Measurements from ENCODE around the gene VPS13D.

The VPS13D gene

GRCh38 chr1:12495725-12496124 lies 265.9 kb downstream of the VPS13D start:
- no peaks in the 10 kb centered on the region for H3K9me3 ChIP-seq (ENCODE audit: control insufficient read depth, low read length)
- no peaks in the 10 kb centered on the region for H3K4me1 ChIP-seq (ENCODE audit: control insufficient read depth, insufficient read depth, low read length)
- no peak overlapping the region for H3K9ac ChIP-seq (ENCODE audit: low read length)
- H3K4me3 ChIP-seq (ENCODE audit: low read length), result no peak overlapping the region
- H3K27me3 ChIP-seq (ENCODE audit: control insufficient read depth, insufficient read depth, low read length), result no peaks in the 10 kb centered on the region
- H3K36me3 ChIP-seq (ENCODE audit: control insufficient read depth, insufficient read depth, low read length), result no peaks in the 10 kb centered on the region

- H3K4me3 ChIP-seq (ENCODE audit: low read length), result no peak overlapping the region
- H3K9me3 ChIP-seq (ENCODE audit: control insufficient read depth, low read length), result no peaks in the 10 kb centered on the region
- no peak overlapping the region for H3K9ac ChIP-seq (ENCODE audit: low read length)
- no peaks in the 10 kb centered on the region for H3K27me3 ChIP-seq (ENCODE audit: control insufficient read depth, insufficient read depth, low read length)
- no peaks in the 10 kb centered on the region for H3K4me1 ChIP-seq (ENCODE audit: control insufficient read depth, insufficient read depth, low read length)
- no peaks in the 10 kb centered on the region for H3K36me3 ChIP-seq (ENCODE audit: control insufficient read depth, insufficient read depth, low read length)
These were observed 266.5 kb downstream of the VPS13D start for GRCh38 chr1:12496154-12496961.

GRCh38 chr1:12499539-12500240 lies 269.9 kb downstream of the VPS13D start:
- no peaks in the 10 kb centered on the region for H3K4me1 ChIP-seq (ENCODE audit: control insufficient read depth, insufficient read depth, low read length)

GRCh38 chr1:12501661-12502060 lies 271.8 kb downstream of the VPS13D start:
- H3K9ac ChIP-seq (ENCODE audit: low read length), result no peak overlapping the region

More at GRCh38 chr1:12499539-12500240, 269.9 kb downstream of the VPS13D start:
- no peaks in the 10 kb centered on the region for H3K9me3 ChIP-seq (ENCODE audit: control insufficient read depth, low read length)
- no peaks in the 10 kb centered on the region for H3K36me3 ChIP-seq (ENCODE audit: control insufficient read depth, insufficient read depth, low read length)
- H3K4me3 ChIP-seq (ENCODE audit: low read length), result no peak overlapping the region
- no peaks in the 10 kb centered on the region for H3K27me3 ChIP-seq (ENCODE audit: control insufficient read depth, insufficient read depth, low read length)
- no peak overlapping the region for H3K9ac ChIP-seq (ENCODE audit: low read length)

GRCh38 chr1:12502336-12503109 lies 272.7 kb downstream of the VPS13D start:
- H3K36me3 ChIP-seq (ENCODE audit: control insufficient read depth, insufficient read depth, low read length), result no peaks in the 10 kb centered on the region
- no peak overlapping the region for H3K9ac ChIP-seq (ENCODE audit: low read length)
- H3K9me3 ChIP-seq (ENCODE audit: control insufficient read depth, low read length), result no peaks in the 10 kb centered on the region
- no peaks in the 10 kb centered on the region for H3K27me3 ChIP-seq (ENCODE audit: control insufficient read depth, insufficient read depth, low read length)
- H3K4me1 ChIP-seq (ENCODE audit: control insufficient read depth, insufficient read depth, low read length), result no peaks in the 10 kb centered on the region
- no peak overlapping the region for H3K4me3 ChIP-seq (ENCODE audit: low read length)

More at GRCh38 chr1:12501661-12502060, 271.8 kb downstream of the VPS13D start:
- no peaks in the 10 kb centered on the region for H3K9me3 ChIP-seq (ENCODE audit: control insufficient read depth, low read length)
- H3K27me3 ChIP-seq (ENCODE audit: control insufficient read depth, insufficient read depth, low read length), result no peaks in the 10 kb centered on the region
- H3K4me3 ChIP-seq (ENCODE audit: low read length), result no peak overlapping the region
- H3K4me1 ChIP-seq (ENCODE audit: control insufficient read depth, insufficient read depth, low read length), result no peaks in the 10 kb centered on the region
- no peaks in the 10 kb centered on the region for H3K36me3 ChIP-seq (ENCODE audit: control insufficient read depth, insufficient read depth, low read length)

GRCh38 chr1:12503709-12504108 lies 273.9 kb downstream of the VPS13D start:
- H3K9me3 ChIP-seq (ENCODE audit: control insufficient read depth, low read length), result no peaks in the 10 kb centered on the region
- no peaks in the 10 kb centered on the region for H3K36me3 ChIP-seq (ENCODE audit: control insufficient read depth, insufficient read depth, low read length)
- H3K4me1 ChIP-seq (ENCODE audit: control insufficient read depth, insufficient read depth, low read length), result no peaks in the 10 kb centered on the region
- no peak overlapping the region for H3K9ac ChIP-seq (ENCODE audit: low read length)
- no peak overlapping the region for H3K4me3 ChIP-seq (ENCODE audit: low read length)
- no peaks in the 10 kb centered on the region for H3K27me3 ChIP-seq (ENCODE audit: control insufficient read depth, insufficient read depth, low read length)

GRCh38 chr1:12504601-12505000 lies 274.8 kb downstream of the VPS13D start:
- no peaks in the 10 kb centered on the region for H3K4me1 ChIP-seq (ENCODE audit: control insufficient read depth, insufficient read depth, low read length)
- no peak overlapping the region for H3K9ac ChIP-seq (ENCODE audit: low read length)
- no peaks in the 10 kb centered on the region for H3K27me3 ChIP-seq (ENCODE audit: control insufficient read depth, insufficient read depth, low read length)
- H3K36me3 ChIP-seq (ENCODE audit: control insufficient read depth, insufficient read depth, low read length), result no peaks in the 10 kb centered on the region
- no peaks in the 10 kb centered on the region for H3K9me3 ChIP-seq (ENCODE audit: control insufficient read depth, low read length)
- no peak overlapping the region for H3K4me3 ChIP-seq (ENCODE audit: low read length)

GRCh38 chr1:12505231-12505630 lies 275.4 kb downstream of the VPS13D start:
- Histone ChIP-seq H3K36me3 (ENCODE audit: control insufficient read depth, insufficient read depth, low read length) (no peaks in the 10 kb centered on the region), H3K27me3 (ENCODE audit: control insufficient read depth, insufficient read depth, low read length) (no peaks in the 10 kb centered on the region), H3K4me1 (ENCODE audit: control insufficient read depth, insufficient read depth, low read length) (no peaks in the 10 kb centered on the region), H3K9me3 (ENCODE audit: control insufficient read depth, low read length) (no peaks in the 10 kb centered on the region), H3K4me3 (ENCODE audit: low read length) (no peak overlapping the region), H3K9ac (ENCODE audit: low read length) (no peak overlapping the region)

- Histone ChIP-seq H3K4me3 (ENCODE audit: low read length) (no peak overlapping the region), H3K27me3 (ENCODE audit: control insufficient read depth, insufficient read depth, low read length) (no peaks in the 10 kb centered on the region), H3K4me1 (ENCODE audit: control insufficient read depth, insufficient read depth, low read length) (no peaks in the 10 kb centered on the region), H3K36me3 (ENCODE audit: control insufficient read depth, insufficient read depth, low read length) (no peaks in the 10 kb centered on the region), H3K9me3 (ENCODE audit: control insufficient read depth, low read length) (no peaks in the 10 kb centered on the region), H3K9ac (ENCODE audit: low read length) (no peak overlapping the region)
These were observed 275.9 kb downstream of the VPS13D start for GRCh38 chr1:12505639-12506280.

GRCh38 chr1:12506281-12507280 lies 276.8 kb downstream of the VPS13D start:
- Histone ChIP-seq H3K4me1 (ENCODE audit: control insufficient read depth, insufficient read depth, low read length) (no peaks in the 10 kb centered on the region), H3K27me3 (ENCODE audit: control insufficient read depth, insufficient read depth, low read length) (no peaks in the 10 kb centered on the region), H3K9ac (ENCODE audit: low read length) (no peak overlapping the region), H3K9me3 (ENCODE audit: control insufficient read depth, low read length) (no peaks in the 10 kb centered on the region), H3K4me3 (ENCODE audit: low read length) (no peak overlapping the region), H3K36me3 (ENCODE audit: control insufficient read depth, insufficient read depth, low read length) (no peaks in the 10 kb centered on the region)

GRCh38 chr1:12507631-12508030 lies 277.8 kb downstream of the VPS13D start:
- Histone ChIP-seq H3K4me1 (ENCODE audit: control insufficient read depth, insufficient read depth, low read length) (no peaks in the 10 kb centered on the region), H3K27me3 (ENCODE audit: control insufficient read depth, insufficient read depth, low read length) (no peaks in the 10 kb centered on the region), H3K36me3 (ENCODE audit: control insufficient read depth, insufficient read depth, low read length) (no peaks in the 10 kb centered on the region), H3K9me3 (ENCODE audit: control insufficient read depth, low read length) (no peaks in the 10 kb centered on the region), H3K9ac (ENCODE audit: low read length) (no peak overlapping the region), H3K4me3 (ENCODE audit: low read length) (no peak overlapping the region)

Data from mucosa of stomach (tissue), 1 donor.